Measurements from ENCODE around the gene SLC66A1.

GRCh38 chr1:19348441-19349198, 36.5 kb downstream of the SLC66A1 start:
- no peak for TF ChIP-seq CTCF (IDR thresholded peaks at IDR 0.05; ENCODE audit: low read depth, low read length)
- no peak for TF ChIP-seq EZH2phosphoT487 (IDR thresholded peaks at IDR 0.05; ENCODE audit: low read depth)

Measured in OCI-LY3 (cell line).